ENCODE results near the gene MYO7A.

DNA sequence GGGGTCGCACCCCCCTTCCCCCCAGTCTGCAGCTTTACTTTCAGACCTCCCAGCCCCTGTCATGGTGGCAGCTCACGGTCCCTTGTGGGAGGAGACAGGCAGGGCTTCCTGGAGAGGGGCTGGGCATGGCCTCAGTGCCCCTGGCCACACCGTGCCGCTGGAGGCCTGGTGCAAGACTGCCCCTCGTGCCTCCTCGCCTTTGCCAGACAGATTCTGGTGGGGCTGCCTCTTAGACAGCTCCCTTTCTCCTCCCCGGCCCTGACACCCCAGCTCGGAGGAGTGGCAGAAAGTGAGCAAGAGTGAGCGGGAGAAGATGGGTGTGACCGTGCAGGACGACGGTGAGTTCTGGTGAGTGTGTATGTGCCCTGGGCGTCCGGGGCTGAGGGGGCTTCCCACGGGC lies 12.1 kb upstream of the MYO7A start:
- TF ChIP-seq, protein P1, sequence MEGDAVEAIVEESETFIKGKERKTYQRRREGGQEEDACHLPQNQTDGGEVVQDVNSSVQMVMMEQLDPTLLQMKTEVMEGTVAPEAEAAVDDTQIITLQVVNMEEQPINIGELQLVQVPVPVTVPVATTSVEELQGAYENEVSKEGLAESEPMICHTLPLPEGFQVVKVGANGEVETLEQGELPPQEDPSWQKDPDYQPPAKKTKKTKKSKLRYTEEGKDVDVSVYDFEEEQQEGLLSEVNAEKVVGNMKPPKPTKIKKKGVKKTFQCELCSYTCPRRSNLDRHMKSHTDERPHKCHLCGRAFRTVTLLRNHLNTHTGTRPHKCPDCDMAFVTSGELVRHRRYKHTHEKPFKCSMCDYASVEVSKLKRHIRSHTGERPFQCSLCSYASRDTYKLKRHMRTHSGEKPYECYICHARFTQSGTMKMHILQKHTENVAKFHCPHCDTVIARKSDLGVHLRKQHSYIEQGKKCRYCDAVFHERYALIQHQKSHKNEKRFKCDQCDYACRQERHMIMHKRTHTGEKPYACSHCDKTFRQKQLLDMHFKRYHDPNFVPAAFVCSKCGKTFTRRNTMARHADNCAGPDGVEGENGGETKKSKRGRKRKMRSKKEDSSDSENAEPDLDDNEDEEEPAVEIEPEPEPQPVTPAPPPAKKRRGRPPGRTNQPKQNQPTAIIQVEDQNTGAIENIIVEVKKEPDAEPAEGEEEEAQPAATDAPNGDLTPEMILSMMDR (IDR thresholded peaks at IDR 0.05; ENCODE audit: low read depth, low read length, poor library complexity, severe bottlenecking) = no peak
- no peak for TF ChIP-seq EZH2phosphoT487 (IDR thresholded peaks at IDR 0.05; ENCODE audit: borderline replicate concordance, low read length)
